ENCODE results near the gene FAM149A. TPM values are rescaled to one million over a fixed set of nuclear protein-coding genes. Genes with fewer than 3 reads are reported as not detected.
A peak's percentile ranks its signal among the peaks of the same experiment; 100 is the strongest.

The FAM149A gene
- total and polyA plus RNA-seq, 4 donors = 12.0 to 27.1 (median 15.0) TPM

DNA sequence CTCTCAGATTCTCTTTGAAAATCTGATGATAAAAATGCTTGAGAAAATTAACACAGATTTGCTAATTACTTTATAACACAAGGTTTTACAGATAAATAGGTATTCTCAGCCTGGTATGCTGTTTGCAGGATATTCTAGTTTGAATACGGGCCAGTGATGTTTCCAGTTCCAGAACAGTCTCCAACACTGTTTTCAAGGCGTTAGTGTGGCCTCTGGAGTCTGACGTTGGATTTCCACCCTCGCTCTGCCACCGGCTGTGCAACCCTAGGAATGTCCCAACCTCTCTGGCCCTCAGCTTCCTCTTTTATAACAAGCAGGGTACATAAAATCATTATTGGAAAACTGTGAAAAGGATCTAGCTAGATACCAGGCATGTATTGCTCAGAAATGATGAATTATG, 63.1 kb downstream of the FAM149A start:
- H3K27me3 ChIP-seq (ENCODE audit: control insufficient read depth in 4 of 4, insufficient read depth in 4 of 4, low read length in 3 of 4) = no peaks in the 10 kb centered on the region
- H3K9me3 ChIP-seq (ENCODE audit: control insufficient read depth in 4 of 4, low read length in 3 of 4) = no peaks in the 10 kb centered on the region
- H3K27ac ChIP-seq (ENCODE audit: low read depth in 1 of 2, low read length in 2 of 2) = peak overlapping the region; percentile 74 to 78
- WGBS = 39% methylated on average over 5 of the region's 5 CpGs
- no peak overlapping the region for H3K4me3 ChIP-seq (ENCODE audit: low read depth in 1 of 3, low read length in 3 of 3)
- no peak for TF ChIP-seq YY1 (IDR thresholded peaks at IDR 0.05)
- no peak for TF ChIP-seq RAD21 (IDR thresholded peaks at IDR 0.05)
- TF ChIP-seq HNF4A (conservative IDR thresholded peaks at IDR 0.05) = no peak
- no peak for TF ChIP-seq GABPA (IDR thresholded peaks at IDR 0.05 in 1 of 2, conservative IDR thresholded peaks at IDR 0.05 in 1 of 2)
- no peak for TF ChIP-seq EGR1 (IDR thresholded peaks at IDR 0.05; ENCODE audit: low read depth in 2 of 2)
- no peak for TF ChIP-seq HNF4G (IDR thresholded peaks at IDR 0.05)
- no peak for TF ChIP-seq NR2F2 (IDR thresholded peaks at IDR 0.05)
- TF ChIP-seq FOXA2 (IDR thresholded peaks at IDR 0.05) = no peak
- TF ChIP-seq, protein P1, sequence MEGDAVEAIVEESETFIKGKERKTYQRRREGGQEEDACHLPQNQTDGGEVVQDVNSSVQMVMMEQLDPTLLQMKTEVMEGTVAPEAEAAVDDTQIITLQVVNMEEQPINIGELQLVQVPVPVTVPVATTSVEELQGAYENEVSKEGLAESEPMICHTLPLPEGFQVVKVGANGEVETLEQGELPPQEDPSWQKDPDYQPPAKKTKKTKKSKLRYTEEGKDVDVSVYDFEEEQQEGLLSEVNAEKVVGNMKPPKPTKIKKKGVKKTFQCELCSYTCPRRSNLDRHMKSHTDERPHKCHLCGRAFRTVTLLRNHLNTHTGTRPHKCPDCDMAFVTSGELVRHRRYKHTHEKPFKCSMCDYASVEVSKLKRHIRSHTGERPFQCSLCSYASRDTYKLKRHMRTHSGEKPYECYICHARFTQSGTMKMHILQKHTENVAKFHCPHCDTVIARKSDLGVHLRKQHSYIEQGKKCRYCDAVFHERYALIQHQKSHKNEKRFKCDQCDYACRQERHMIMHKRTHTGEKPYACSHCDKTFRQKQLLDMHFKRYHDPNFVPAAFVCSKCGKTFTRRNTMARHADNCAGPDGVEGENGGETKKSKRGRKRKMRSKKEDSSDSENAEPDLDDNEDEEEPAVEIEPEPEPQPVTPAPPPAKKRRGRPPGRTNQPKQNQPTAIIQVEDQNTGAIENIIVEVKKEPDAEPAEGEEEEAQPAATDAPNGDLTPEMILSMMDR (IDR thresholded peaks at IDR 0.05; ENCODE audit: low read depth, low read length, missing input control) = no peak
- TF ChIP-seq TAF1 (conservative IDR thresholded peaks at IDR 0.05) = no peak
- TF ChIP-seq, protein P2, sequence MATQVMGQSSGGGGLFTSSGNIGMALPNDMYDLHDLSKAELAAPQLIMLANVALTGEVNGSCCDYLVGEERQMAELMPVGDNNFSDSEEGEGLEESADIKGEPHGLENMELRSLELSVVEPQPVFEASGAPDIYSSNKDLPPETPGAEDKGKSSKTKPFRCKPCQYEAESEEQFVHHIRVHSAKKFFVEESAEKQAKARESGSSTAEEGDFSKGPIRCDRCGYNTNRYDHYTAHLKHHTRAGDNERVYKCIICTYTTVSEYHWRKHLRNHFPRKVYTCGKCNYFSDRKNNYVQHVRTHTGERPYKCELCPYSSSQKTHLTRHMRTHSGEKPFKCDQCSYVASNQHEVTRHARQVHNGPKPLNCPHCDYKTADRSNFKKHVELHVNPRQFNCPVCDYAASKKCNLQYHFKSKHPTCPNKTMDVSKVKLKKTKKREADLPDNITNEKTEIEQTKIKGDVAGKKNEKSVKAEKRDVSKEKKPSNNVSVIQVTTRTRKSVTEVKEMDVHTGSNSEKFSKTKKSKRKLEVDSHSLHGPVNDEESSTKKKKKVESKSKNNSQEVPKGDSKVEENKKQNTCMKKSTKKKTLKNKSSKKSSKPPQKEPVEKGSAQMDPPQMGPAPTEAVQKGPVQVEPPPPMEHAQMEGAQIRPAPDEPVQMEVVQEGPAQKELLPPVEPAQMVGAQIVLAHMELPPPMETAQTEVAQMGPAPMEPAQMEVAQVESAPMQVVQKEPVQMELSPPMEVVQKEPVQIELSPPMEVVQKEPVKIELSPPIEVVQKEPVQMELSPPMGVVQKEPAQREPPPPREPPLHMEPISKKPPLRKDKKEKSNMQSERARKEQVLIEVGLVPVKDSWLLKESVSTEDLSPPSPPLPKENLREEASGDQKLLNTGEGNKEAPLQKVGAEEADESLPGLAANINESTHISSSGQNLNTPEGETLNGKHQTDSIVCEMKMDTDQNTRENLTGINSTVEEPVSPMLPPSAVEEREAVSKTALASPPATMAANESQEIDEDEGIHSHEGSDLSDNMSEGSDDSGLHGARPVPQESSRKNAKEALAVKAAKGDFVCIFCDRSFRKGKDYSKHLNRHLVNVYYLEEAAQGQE (IDR thresholded peaks at IDR 0.05) = no peak
- H3K9ac ChIP-seq (ENCODE audit: low read depth in 1 of 2, low read length in 2 of 2) = peak overlapping the region in 1 of 2 donors; percentile 81
- H3K36me3 ChIP-seq (ENCODE audit: control insufficient read depth in 4 of 4, insufficient read depth in 3 of 4, low read depth in 1 of 4, low read length in 3 of 4) = peaks cover 0 to 8% (median under 1%) of the 10 kb centered on the region in 4 donors
- H3K4me1 ChIP-seq (ENCODE audit: control insufficient read depth in 4 of 4, insufficient read depth in 4 of 4, low read length in 3 of 4) = peaks cover 7 to 46% (median 32%) of the 10 kb centered on the region in 4 donors
- no peak for DNase-seq (ENCODE audit: low spot score)

DNA sequence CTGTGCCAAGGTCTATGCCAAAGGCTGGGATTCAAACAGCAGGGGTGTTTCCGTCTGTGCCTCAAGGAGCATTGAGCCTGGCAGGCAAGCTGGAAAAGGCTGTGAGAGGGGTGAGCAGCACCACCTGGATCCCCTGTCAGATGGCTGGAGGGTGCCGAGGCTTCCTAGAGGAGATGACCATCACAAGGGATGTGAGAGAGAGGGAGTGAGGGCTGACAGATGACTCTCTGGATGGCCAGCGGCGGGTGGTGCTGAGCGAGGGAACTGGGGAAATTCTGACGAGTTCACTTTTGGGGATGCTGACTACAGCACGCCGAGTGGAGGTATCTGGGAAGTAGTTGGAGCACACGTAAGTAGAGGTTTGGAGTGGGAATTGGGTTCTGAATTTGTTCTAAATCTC, 64.2 kb downstream of the FAM149A start:
- DNase-seq (ENCODE audit: low spot score) = no peak
- Histone ChIP-seq H3K4me1 (ENCODE audit: control insufficient read depth in 4 of 4, insufficient read depth in 4 of 4, low read length in 3 of 4) (peaks cover 7 to 46% (median 32%) of the 10 kb centered on the region in 4 donors), H3K27me3 (ENCODE audit: control insufficient read depth in 4 of 4, insufficient read depth in 4 of 4, low read length in 3 of 4) (no peaks in the 10 kb centered on the region), H3K9ac (ENCODE audit: low read depth in 1 of 2, low read length in 2 of 2) (no peak overlapping the region), H3K27ac (ENCODE audit: low read depth in 1 of 2, low read length in 2 of 2) (peak overlapping the region in 1 of 2 donors; percentile 4), H3K9me3 (ENCODE audit: control insufficient read depth in 4 of 4, low read length in 3 of 4) (no peaks in the 10 kb centered on the region), H3K36me3 (ENCODE audit: control insufficient read depth in 4 of 4, insufficient read depth in 3 of 4, low read depth in 1 of 4, low read length in 3 of 4) (no peaks in the 10 kb centered on the region), H3K4me3 (ENCODE audit: low read depth in 1 of 3, low read length in 3 of 3) (no peak overlapping the region)
- WGBS = 75% methylated on average over 9 of the region's 9 CpGs
- TF ChIP-seq RXRA (IDR thresholded peaks at IDR 0.05) (no peak), YY1 (IDR thresholded peaks at IDR 0.05) (no peak), FOXA1 (IDR thresholded peaks at IDR 0.05) (no peak), FOXA2 (IDR thresholded peaks at IDR 0.05) (no peak), EGR1 (IDR thresholded peaks at IDR 0.05; ENCODE audit: low read depth in 2 of 2) (no peak), HNF4A (conservative IDR thresholded peaks at IDR 0.05) (no peak), SP1 (IDR thresholded peaks at IDR 0.05) (no peak), JUND (IDR thresholded peaks at IDR 0.05) (no peak), RAD21 (IDR thresholded peaks at IDR 0.05) (no peak)
- TF ChIP-seq, protein P3, sequence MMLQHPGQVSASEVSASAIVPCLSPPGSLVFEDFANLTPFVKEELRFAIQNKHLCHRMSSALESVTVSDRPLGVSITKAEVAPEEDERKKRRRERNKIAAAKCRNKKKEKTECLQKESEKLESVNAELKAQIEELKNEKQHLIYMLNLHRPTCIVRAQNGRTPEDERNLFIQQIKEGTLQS (IDR thresholded peaks at IDR 0.05) = no peak

All from liver (tissue), 9 donors.